Measurements from ENCODE around the gene GPR141.

GPR141 gene

GRCh38 chr7:37729181-37729580, 45.6 kb downstream of the GPR141 start:
- in situ Hi-C loops (cut with HindIII; ENCODE audit: low sequenced_read_pairs), result no loop called here

- in situ Hi-C loops (cut with HindIII; ENCODE audit: low sequenced_read_pairs), result no loop called here
Measured at GRCh38 chr7:37730501-37730900, 46.9 kb downstream of the GPR141 start.

GRCh38 chr7:37732253-37732652, 48.7 kb downstream of the GPR141 start:
- in situ Hi-C loops (cut with HindIII; ENCODE audit: low sequenced_read_pairs), result no loop called here

- in situ Hi-C loops (cut with HindIII; ENCODE audit: low sequenced_read_pairs), result no loop called here
Measured at GRCh38 chr7:37732888-37733287, 49.3 kb downstream of the GPR141 start.

- in situ Hi-C loops (cut with HindIII; ENCODE audit: low sequenced_read_pairs), result no loop called here
Measured at GRCh38 chr7:37735196-37735595, 51.6 kb downstream of the GPR141 start.

- in situ Hi-C loops (cut with HindIII; ENCODE audit: low sequenced_read_pairs), result no loop called here
Measured at GRCh38 chr7:37738321-37738720, 54.8 kb downstream of the GPR141 start.

GRCh38 chr7:37740398-37740797, 56.8 kb downstream of the GPR141 start:
- in situ Hi-C loops (cut with HindIII; ENCODE audit: low sequenced_read_pairs), result no loop called here

- in situ Hi-C loops (cut with HindIII; ENCODE audit: low sequenced_read_pairs), result no loop called here
Measured at GRCh38 chr7:37741776-37742175, 58.2 kb downstream of the GPR141 start.

GRCh38 chr7:37751096-37751495, 67.5 kb downstream of the GPR141 start:
- in situ Hi-C loops (cut with HindIII; ENCODE audit: low sequenced_read_pairs), result no loop called here

- in situ Hi-C loops (cut with HindIII; ENCODE audit: low sequenced_read_pairs), result no loop called here
Measured at GRCh38 chr7:37753398-37754050, 70.0 kb downstream of the GPR141 start.

- in situ Hi-C loops (cut with HindIII; ENCODE audit: low sequenced_read_pairs), result no loop called here
Measured at GRCh38 chr7:37756797-37757551, 73.4 kb downstream of the GPR141 start.

GRCh38 chr7:37757563-37757962, 74.0 kb downstream of the GPR141 start:
- in situ Hi-C loops (cut with HindIII; ENCODE audit: low sequenced_read_pairs), result no loop called here

- in situ Hi-C loops (cut with HindIII; ENCODE audit: low sequenced_read_pairs), result no loop called here
Measured at GRCh38 chr7:37758501-37759045, 75.0 kb downstream of the GPR141 start.

- in situ Hi-C loops (cut with HindIII; ENCODE audit: low sequenced_read_pairs), result no loop called here
Measured at GRCh38 chr7:37759526-37759925, 76.0 kb downstream of the GPR141 start.

GRCh38 chr7:37765421-37765829, 81.9 kb downstream of the GPR141 start:
- in situ Hi-C loops (cut with HindIII; ENCODE audit: low sequenced_read_pairs), result no loop called here

- in situ Hi-C loops (cut with HindIII; ENCODE audit: low sequenced_read_pairs), result no loop called here
Measured at GRCh38 chr7:37765872-37766525, 82.4 kb downstream of the GPR141 start.

- in situ Hi-C loops (cut with HindIII; ENCODE audit: low sequenced_read_pairs), result no loop called here
Measured at GRCh38 chr7:37768611-37769010, 85.0 kb downstream of the GPR141 start.

- in situ Hi-C loops (cut with HindIII; ENCODE audit: low sequenced_read_pairs), result no loop called here
Measured at GRCh38 chr7:37769291-37769690, 85.7 kb downstream of the GPR141 start.

GRCh38 chr7:37769726-37770125, 86.2 kb downstream of the GPR141 start:
- in situ Hi-C loops (cut with HindIII; ENCODE audit: low sequenced_read_pairs), result no loop called here

- in situ Hi-C loops (cut with HindIII; ENCODE audit: low sequenced_read_pairs), result no loop called here
Measured at GRCh38 chr7:37770838-37771237, 87.3 kb downstream of the GPR141 start.

GRCh38 chr7:37771342-37771741, 87.8 kb downstream of the GPR141 start:
- in situ Hi-C loops (cut with HindIII; ENCODE audit: low sequenced_read_pairs), result no loop called here

- in situ Hi-C loops (cut with HindIII; ENCODE audit: low sequenced_read_pairs), result no loop called here
Measured at GRCh38 chr7:37771801-37772200, 88.2 kb downstream of the GPR141 start.

Measured in endothelial cell of hepatic sinusoid (primary cell).